G401 (cell line): ENCODE results near the gene HYAL3. TPM values are rescaled to one million over a fixed set of nuclear protein-coding genes. Genes with fewer than 3 reads are reported as not detected.
A peak's percentile ranks its signal among the peaks of the same experiment; 100 is the strongest.
"Not testable (repeated sequence)": the region's sequence is repeated elsewhere in the genome, so short reads cannot be mapped to it uniquely, and the experiment has no call there.

Experiments used
- DNase-seq: peaks from one replicate; pipeline ENCODE4 v3.0.0-alpha.2; 2015; ENCODE audit warnings: low spot score
- in situ Hi-C: cut with HindIII; loops from 2 replicates; pipeline ENCODE4 v1.10.0; 2016; ENCODE audit warnings: low sequenced_read_pairs, mixed read lengths
- total RNA-seq: library from RNA; depleted of rRNA; stranded (reverse); fragments of >200 nt; shearing (Covaris generic); gene quantifications from 2 replicates; pipeline ENCODE4 v1.2.3, GENCODE V29; 2014; rRNA removed

Gene HYAL3
- total RNA-seq, 1 experiment from 2014 or later, result 7.9 TPM

- DNase-seq, result no peak
- in situ Hi-C loops, result no loop called here
Measured at GRCh38 chr3:50249457-50249856, 49.7 kb downstream of the HYAL3 start.

DNA sequence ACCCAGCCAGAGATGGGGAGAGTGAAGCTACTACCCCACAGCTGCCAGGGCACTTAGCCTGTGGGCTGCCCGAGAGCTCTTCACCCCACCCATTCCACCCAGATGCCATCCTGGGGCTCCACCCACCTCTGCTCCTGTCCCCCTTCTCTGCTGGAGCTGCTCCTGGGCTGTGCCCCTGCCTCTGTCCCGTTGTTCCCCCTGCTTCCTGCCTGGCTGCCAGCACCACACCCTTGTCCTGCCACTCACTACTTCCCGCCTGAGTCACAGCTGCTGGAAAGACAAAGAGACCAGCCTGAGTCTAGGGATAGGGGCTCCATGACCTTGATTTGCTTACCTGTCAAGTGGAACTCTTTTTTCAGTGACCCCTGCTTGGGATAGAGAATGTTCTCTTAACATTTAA, 50.8 kb downstream of the HYAL3 start:
- no peak for DNase-seq
- in situ Hi-C loops, result no loop called here

DNA sequence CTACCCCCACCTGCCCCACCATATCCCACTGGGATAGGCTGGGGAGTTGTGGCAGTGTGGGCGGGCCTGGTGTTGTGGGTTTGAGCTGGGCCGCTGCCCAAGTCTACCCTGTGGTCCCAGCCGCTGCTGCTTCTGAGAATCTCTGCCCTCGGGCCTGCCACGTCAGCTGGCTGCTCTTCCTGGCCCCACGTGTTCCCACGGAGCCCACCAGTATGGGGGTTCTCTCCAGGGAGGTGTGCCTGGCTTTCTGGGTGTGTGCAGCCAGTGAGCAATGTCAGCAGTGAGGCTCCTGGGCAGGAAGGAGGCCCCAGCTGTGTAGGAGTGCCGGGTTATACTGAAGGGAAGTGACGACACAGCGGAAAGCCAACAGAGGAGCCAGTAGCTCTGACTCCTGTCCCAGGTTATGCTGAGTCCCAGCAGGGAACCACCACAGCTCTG, 52.7 kb downstream of the HYAL3 start:
- no peak for DNase-seq
- in situ Hi-C loops, result no loop called here

- DNase-seq, result peak; percentile 81
- in situ Hi-C loops, result no loop called here
Measured at GRCh38 chr3:50245831-50246516, 53.2 kb downstream of the HYAL3 start.

DNA sequence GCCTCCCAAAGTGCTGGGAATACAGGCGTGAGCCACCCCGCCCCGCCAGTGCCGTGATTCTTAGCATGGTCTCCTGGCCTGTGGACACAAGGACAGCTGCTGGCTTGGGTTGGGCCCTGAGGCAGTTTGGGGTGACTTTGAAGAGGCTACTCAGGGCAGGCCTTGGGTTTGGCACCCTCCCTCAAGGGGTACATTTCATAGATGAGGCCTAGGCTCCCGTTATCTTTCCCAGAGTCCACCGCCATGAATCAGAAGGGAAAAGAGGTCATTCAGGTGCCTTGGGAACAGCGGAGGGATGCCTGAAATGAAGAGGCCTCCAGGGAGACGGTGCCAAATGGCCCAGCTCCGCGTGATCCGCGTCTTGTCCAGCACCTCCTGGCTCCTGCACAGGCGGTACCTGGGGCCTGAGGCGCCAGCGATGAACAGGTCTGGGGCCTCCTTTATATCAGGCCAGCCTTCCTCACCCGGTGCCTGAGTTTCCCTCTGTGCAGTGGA, 53.9 kb downstream of the HYAL3 start:
- DNase-seq, result no peak
- in situ Hi-C loops, result no loop called here

GRCh38 chr3:50244813-50245212, 54.4 kb downstream of the HYAL3 start:
- in situ Hi-C loops, result loop anchor here (5.0 kb wide), 1 partner anchor 82 kb away; the partner anchor contains the start of gene TUSC2
- DNase-seq, result not testable (repeated sequence)

DNA sequence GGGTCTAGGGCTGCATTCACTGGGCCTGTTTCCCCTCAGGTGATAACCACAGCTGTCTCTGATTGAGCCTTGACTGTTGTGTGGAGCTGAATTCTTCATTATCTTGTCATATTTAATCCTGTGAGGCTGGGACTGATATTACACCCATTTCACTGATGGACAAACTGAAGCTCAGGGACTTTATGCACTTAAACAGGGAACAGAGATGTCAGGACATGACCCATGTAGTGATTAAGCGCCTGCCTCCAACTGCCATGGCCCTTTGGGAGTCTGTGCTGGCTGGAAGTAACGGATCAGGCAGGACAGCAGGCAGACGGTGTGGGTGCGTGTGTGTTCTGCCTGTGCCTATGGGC, 55.7 kb downstream of the HYAL3 start:
- DNase-seq, result no peak
- in situ Hi-C loops, result loop anchor here (5.0 kb wide), 1 partner anchor 84 kb away; the partner anchor contains the start of gene TUSC2

DNA sequence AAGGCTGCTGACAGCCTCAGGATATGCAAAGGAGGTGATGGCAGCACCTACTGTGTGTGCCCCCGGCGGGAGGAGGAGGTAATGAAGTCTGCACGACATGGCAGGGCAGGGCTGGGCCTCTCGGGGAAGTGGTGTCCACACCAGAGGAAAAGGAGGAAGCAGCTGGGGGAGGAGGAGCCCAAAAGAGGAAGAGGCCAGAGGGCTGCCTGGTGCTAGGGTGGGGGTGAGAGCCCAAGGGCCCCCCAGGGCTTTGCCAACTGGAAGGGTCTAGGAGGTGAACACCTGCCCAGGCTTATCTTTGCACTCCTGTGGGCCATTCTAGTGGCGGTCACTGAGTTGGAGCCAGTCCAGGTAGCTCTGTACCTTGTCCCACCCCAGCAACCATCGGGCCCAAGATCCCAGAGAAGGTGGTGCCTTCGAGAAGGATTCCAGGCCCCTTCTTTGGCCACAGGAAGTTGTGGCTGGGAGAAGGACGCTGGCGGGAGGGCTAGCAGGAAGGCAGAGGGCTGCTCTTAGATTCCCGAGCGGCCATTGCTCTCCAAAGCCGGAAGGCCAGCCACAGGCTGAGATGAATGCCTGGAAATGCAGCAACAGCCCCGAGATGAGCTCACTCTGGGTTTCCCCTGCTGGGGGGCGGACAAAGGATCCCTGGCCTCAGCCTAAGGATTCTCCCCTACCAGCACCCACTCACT, 56.2 kb downstream of the HYAL3 start:
- in situ Hi-C loops, result loop anchor here (5.0 kb wide), 1 partner anchor 84 kb away; the partner anchor contains the start of gene TUSC2
- no peak for DNase-seq

Other genes starting within 250 kb of the HYAL3 start
- gene RBM5, start 210.5 kb downstream of the HYAL3 start, total RNA-seq, result 94.0 and 125 TPM in 2 replicates
- gene SEMA3F, start 144.1 kb downstream of the HYAL3 start, total RNA-seq, result 46.9 and 55.8 TPM in 2 replicates
- gene GNAT1, start 107.8 kb downstream of the HYAL3 start, total RNA-seq, result not detected in 2 replicates
- 1.1 and 3.0 TPM in 2 replicates for gene SLC38A3, start 94.1 kb downstream of the HYAL3 start, total RNA-seq
- 67.4 and 104 TPM in 2 replicates for gene GNAI2, start 63.2 kb downstream of the HYAL3 start, total RNA-seq
- gene SEMA3B, start 30.3 kb downstream of the HYAL3 start, total RNA-seq, result 68.1 and 81.8 TPM in 2 replicates
- gene LSMEM2, start 20.3 kb downstream of the HYAL3 start, total RNA-seq, result 1.6 TPM in 1 of 2 replicates, not detected in the other
- gene IFRD2, start 7.0 kb downstream of the HYAL3 start, total RNA-seq, result 88.7 and 97.4 TPM in 2 replicates
- gene NAA80, start within 50 bp of the HYAL3 start, total RNA-seq, result 3.4 and 16.0 TPM in 2 replicates
- gene HYAL1, start 4.2 kb upstream of the HYAL3 start, total RNA-seq, result 15.8 and 18.4 TPM in 2 replicates
- 91.0 and 99.0 TPM in 2 replicates for gene HYAL2, start 23.3 kb upstream of the HYAL3 start, total RNA-seq
- gene TUSC2, start 28.8 kb upstream of the HYAL3 start, total RNA-seq, result 45.0 and 45.4 TPM in 2 replicates
- 23.2 and 31.8 TPM in 2 replicates for gene RASSF1, start 41.4 kb upstream of the HYAL3 start, total RNA-seq
- 10.1 TPM in 1 of 2 replicates, not detected in the other for gene ZMYND10, start 46.3 kb upstream of the HYAL3 start, total RNA-seq
- gene NPRL2, start 51.4 kb upstream of the HYAL3 start, total RNA-seq, result 26.7 and 27.3 TPM in 2 replicates
- gene CYB561D2, start 51.5 kb upstream of the HYAL3 start, total RNA-seq, result 18.3 and 31.4 TPM in 2 replicates
- 35.4 and 43.1 TPM in 2 replicates for gene TMEM115, start 60.1 kb upstream of the HYAL3 start, total RNA-seq
- 1.9 and 2.0 TPM in 2 replicates for gene CACNA2D2, start 204.2 kb upstream of the HYAL3 start, total RNA-seq